ENCODE results near the gene ALG1. TPM values are rescaled to one million over a fixed set of nuclear protein-coding genes. Genes with fewer than 3 reads are reported as not detected.

Gene ALG1
- total and polyA plus RNA-seq, 2 of the 13 experiments (the other 11 are each of a cell fraction or from before 2014, with no cell fraction given) = 43.3 to 75.6 TPM

- TF ChIP-seq TERF1 (CRISPR knock-in tag; IDR thresholded peaks at IDR 0.05) = no peak
- TF ChIP-seq ATF1 (CRISPR knock-in tag; IDR thresholded peaks at IDR 0.05) = no peak
- TF ChIP-seq KMT2B (CRISPR knock-in tag; IDR thresholded peaks at IDR 0.05) = no peak
- TF ChIP-seq ZNF101 (CRISPR knock-in tag; IDR thresholded peaks at IDR 0.05; ENCODE audit: borderline replicate concordance, low read depth) = no peak
- TF ChIP-seq ZNF737 (CRISPR knock-in tag; IDR thresholded peaks at IDR 0.05; ENCODE audit: borderline replicate concordance) = no peak
- no peak for TF ChIP-seq POLR2A (IDR thresholded peaks at IDR 0.05; ENCODE audit: insufficient read depth in 1 of 2, low read depth in 2 of 2, low read length in 2 of 2)
- no peak for TF ChIP-seq RNF219 (CRISPR knock-in tag; IDR thresholded peaks at IDR 0.05)
Observed at GRCh38 chr16:5054876-5055865, 16.5 kb upstream of the ALG1 start (continued).

GRCh38 chr16:5056352-5056751 is 15.3 kb upstream of the ALG1 start:
- Histone ChIP-seq H4K20me1 (ENCODE audit: insufficient read depth, low read length) (no peaks in the 10 kb centered on the region), H3K4me1 (ENCODE audit: insufficient read depth, low read length) (0 out of 2 replicates have a peak, but pooled peaks cover 5% of the 10 kb centered on the region), H3K27ac (ENCODE audit: extremely low read length, insufficient read depth, low read length) (no peak overlapping the region), H3K4me2 (ENCODE audit: low read depth, low read length) (no peak overlapping the region), H3K4me3 (replicated peaks in 1 of 3; ENCODE audit: insufficient read depth in 1 of 3, low read depth in 2 of 3, low read length in 3 of 3) (no peak overlapping the region), H3K27me3 (ENCODE audit: control insufficient read depth in 1 of 2, insufficient read depth in 2 of 2, low read length in 2 of 2) (peaks cover 0 to 2% of the 10 kb centered on the region in 2 experiments; a peak in 1 of 5 replicates), H2AFZ (ENCODE audit: low read length) (no peak overlapping the region), H3K79me2 (ENCODE audit: insufficient read depth, low read length) (no peaks in the 10 kb centered on the region), H3K36me3 (replicated peaks in 1 of 2; ENCODE audit: control insufficient read depth in 1 of 2, insufficient read depth in 2 of 2, low read length in 2 of 2) (no peaks in the 10 kb centered on the region), H3K9me3 (ENCODE audit: low read length) (no peaks in the 10 kb centered on the region), H3K9ac (ENCODE audit: insufficient read depth, low read depth, low read length) (no peak overlapping the region)
- BruUV-seq (replicated peaks) = no TSS peak
- peak; percentile 92 for FAIRE-seq
- peak; percentile 89 for ATAC-seq
- POLR2A ChIA-PET = no interaction called here
- in situ Hi-C loops (cut with HindIII; ENCODE audit: extremely low pct_ligation_motif_present, low pct_unique_long_range_greater_than_20kb) = no loop called here
- intact Hi-C loops (cut with micrococcal nuclease; ENCODE audit: unreplicated experiment) = loop anchor here (1.0 to 2.0 kb wide), 3 partner anchors 20 to 36 kb away; no protein-coding TSS in a partner anchor
- peak; percentile 65 for DNase-seq (ENCODE audit: low spot score)
- WGBS (ENCODE audit: low lambda C conversion rate) = 7% methylated on average over 11 of the region's 11 CpGs
- CTCF ChIA-PET (ENCODE audit: low intra/inter-chr PET ratio, low total read pairs) = interaction anchor here (1.2 to 1.9 kb wide), 4 partner anchors 28 to 434 kb away, joined by 3 to 5 read pairs (median 4); no protein-coding TSS in a partner anchor
- TF ChIP-seq ZNF567 (CRISPR knock-in tag; IDR thresholded peaks at IDR 0.05; ENCODE audit: borderline replicate concordance) = no peak
- TF ChIP-seq ZZZ3 (CRISPR knock-in tag; IDR thresholded peaks at IDR 0.05; ENCODE audit: borderline replicate concordance) = no peak
- no peak for TF ChIP-seq ZBTB46 (CRISPR knock-in tag; IDR thresholded peaks at IDR 0.05; ENCODE audit: borderline replicate concordance)
- TF ChIP-seq RFXAP (CRISPR knock-in tag; IDR thresholded peaks at IDR 0.05; ENCODE audit: borderline replicate concordance) = 0 out of 2 replicates have a peak, but pooled peaks have one; percentile 55
- no peak for TF ChIP-seq ZNF547 (CRISPR knock-in tag; IDR thresholded peaks at IDR 0.05)
- no peak for TF ChIP-seq ZNF691 (CRISPR knock-in tag; IDR thresholded peaks at IDR 0.05; ENCODE audit: borderline replicate concordance, low read depth)
- no peak for TF ChIP-seq ZMAT5 (CRISPR knock-in tag; IDR thresholded peaks at IDR 0.05; ENCODE audit: borderline replicate concordance, low read depth)
- TF ChIP-seq ZNF253 (CRISPR knock-in tag; IDR thresholded peaks at IDR 0.05; ENCODE audit: borderline replicate concordance) = no peak
